Psoas muscle (tissue), 8 donors: ENCODE results near the gene TCF12. TPM values are rescaled to one million over a fixed set of nuclear protein-coding genes. Genes with fewer than 3 reads are reported as not detected.

Experiments
- ATAC-seq, 4 donors: fragments of 200-7000 bp; cut with Tn5 transposase; one replicate each; pipeline ENCODE4 v1.9.1; 2020; ENCODE audit warnings: moderate library complexity in 3 of 4, mild to moderate bottlenecking in 2 of 4
- DNase-seq, 2 donors: peaks; one replicate each; pipeline ENCODE4 v3.0.0-alpha.2; 2020
- H3K27ac ChIP-seq: fragments of 200-600 bp; one replicate; pipeline ENCODE4 v1.8.0; 2022
- H3K27me3 ChIP-seq, 3 donors: fragments of 200-600 bp in 1 of 3; one replicate each; pipeline versions ENCODE4 v1.6.1 to v1.8.0; 2013 to 2022; ENCODE audit warnings: low read length in 2 of 3, mild to moderate bottlenecking in 2 of 3, moderate library complexity in 1 of 3; ENCODE audit not compliant: insufficient read depth in 3 of 3
- H3K36me3 ChIP-seq, 2 donors: fragments of 200-600 bp in 1 of 2; one replicate each; pipeline versions ENCODE4 v1.6.1 to v1.8.0; 2013 to 2022; ENCODE audit warnings: low read depth in 1 of 2, mild to moderate bottlenecking in 1 of 2, moderate library complexity in 1 of 2; ENCODE audit not compliant: insufficient read depth in 1 of 2
- H3K4me1 ChIP-seq: fragments of 200-600 bp; one replicate; pipeline ENCODE4 v1.8.0; 2022
- H3K4me3 ChIP-seq: fragments of 200-600 bp; one replicate; pipeline ENCODE4 v1.8.0; 2022; ENCODE audit warnings: mild to moderate bottlenecking
- H3K9me3 ChIP-seq: fragments of 200-600 bp; one replicate; pipeline ENCODE4 v1.8.0; 2022
- CTCF ChIP-seq: fragments of 200-600 bp; IDR thresholded peaks from one replicate; pipeline ENCODE4 v1.8.0; 2022; ENCODE audit warnings: antibody characterized with exemption
- WGBS, 3 donors: extraction: QIAGEN DNeasy Blood & Tissue Kit; methylation state at CpG; one replicate each; pipeline versions ENCODE4 v1.1.6 to v1.1.7; 2013; 5-methylcytosine and 5-hydroxymethylcytosine counted together
- intact Hi-C, 2 donors: fragments of 100-400 bp; cut with DNase I; formaldehyde crosslinking; loops; one replicate each; pipeline versions ENCODE4 v1.11.0 to v1.14.2; 2022
- polyA plus RNA-seq, 3 donors: library from polyadenylated mRNA; stranded (reverse); fragments of 200-250 nt; gene quantifications; one replicate each; pipeline ENCODE4 v1.2.3, GENCODE V29; 2013
- total RNA-seq, 4 donors: library from RNA; stranded (reverse); fragmentation: NEBNext Ultra II Directional in 2 of 4; extraction: Animal tissue kit (Norgen Biotek cat#: 25700) in 2 of 4; gene quantifications; one replicate each; pipeline versions ENCODE4 v1.2.1 to v1.2.4, GENCODE V29; 2021 to 2023
- donor health status: healthy with polysubstance abuse.
- donor health status: DM: no; HTN: no; CAD: no; lungs with moderate emphysema.
- donor health status: Bipolar disorder and iron deficiency.
- donor health status: healthy.
- donor health status: DM: yes; HTN: yes; CAD: no.
- donor health status: DM: no; HTN: no; CAD: no.
- donor health status: DM: no; HTN: no; CAD: no.
- donor health status: DM: yes; HTN: yes; CAD: no.

Gene TCF12
- total and polyA plus RNA-seq, 7 donors: 10.5 to 53.1 (median 30.5) TPM

GRCh38 chr15:57183614-57184344 lies 265.3 kb downstream of the TCF12 start:
- no peak overlapping the region for H3K27ac ChIP-seq
- no peak for DNase-seq

GRCh38 chr15:57184502-57184901 lies 266.1 kb downstream of the TCF12 start:
- ATAC-seq (no peak), DNase-seq (no peak)
- intact Hi-C loops: no loop called here
- Histone ChIP-seq H3K27me3 (no peaks in the 10 kb centered on the region), H3K36me3 (no peaks in the 10 kb centered on the region), H3K27ac (no peak overlapping the region), H3K9me3 (no peaks in the 10 kb centered on the region), H3K4me3 (no peak overlapping the region), H3K4me1 (peaks cover 4% of the 10 kb centered on the region)
- TF ChIP-seq CTCF: no peak
- 85 to 96% (median 85%) methylated on average over 1 of the region's 1 CpG for WGBS, 3 donors

More at GRCh38 chr15:57183614-57184344, 265.3 kb downstream of the TCF12 start:
- Histone ChIP-seq H3K9me3 (no peaks in the 10 kb centered on the region), H3K4me1 (peaks cover 4% of the 10 kb centered on the region), H3K36me3 (no peaks in the 10 kb centered on the region), H3K27me3 (no peaks in the 10 kb centered on the region), H3K4me3 (no peak overlapping the region)
- WGBS, 3 donors: 58 to 68% (median 63%) methylated on average over 5 of the region's 5 CpGs
- no peak for ATAC-seq
- intact Hi-C loops: no loop called here
- no peak for TF ChIP-seq CTCF

- no peak for TF ChIP-seq CTCF
- H3K4me3 ChIP-seq: no peak overlapping the region
- H3K4me1 ChIP-seq: peaks cover 4% of the 10 kb centered on the region
- DNase-seq (no peak), ATAC-seq (no peak)
- no peaks in the 10 kb centered on the region for H3K9me3 ChIP-seq
- no peaks in the 10 kb centered on the region for H3K27me3 ChIP-seq
- no peak overlapping the region for H3K27ac ChIP-seq
- intact Hi-C loops: no loop called here
- H3K36me3 ChIP-seq: no peaks in the 10 kb centered on the region
These were observed 267.1 kb downstream of the TCF12 start for GRCh38 chr15:57185507-57186074.

GRCh38 chr15:57189466-57189865 lies 271.0 kb downstream of the TCF12 start:
- TF ChIP-seq CTCF: no peak
- Histone ChIP-seq H3K27ac (no peak overlapping the region), H3K27me3 (no peaks in the 10 kb centered on the region), H3K4me1 (no peaks in the 10 kb centered on the region), H3K9me3 (no peaks in the 10 kb centered on the region), H3K4me3 (no peak overlapping the region), H3K36me3 (peaks cover 0 to 26% of the 10 kb centered on the region in 2 donors)
- intact Hi-C loops: no loop called here
- ATAC-seq (no peak), DNase-seq (no peak)
- 84 to 94% (median 93%) methylated on average over 1 of the region's 1 CpG for WGBS, 3 donors
